Pons (tissue), 1 donor: ENCODE data around the gene NUDT16.
A peak's percentile ranks its signal among the peaks of the same experiment; 100 is the strongest.
"Not testable (repeated sequence)": the region's sequence is repeated elsewhere in the genome, so short reads cannot be mapped to it uniquely, and the experiment has no call there.

ENCODE experiments used
- DNase-seq: peaks from one replicate; pipeline ENCODE4 v3.0.0-alpha.2; 2016; ENCODE audit warnings: low spot score

Gene NUDT16

DNA sequence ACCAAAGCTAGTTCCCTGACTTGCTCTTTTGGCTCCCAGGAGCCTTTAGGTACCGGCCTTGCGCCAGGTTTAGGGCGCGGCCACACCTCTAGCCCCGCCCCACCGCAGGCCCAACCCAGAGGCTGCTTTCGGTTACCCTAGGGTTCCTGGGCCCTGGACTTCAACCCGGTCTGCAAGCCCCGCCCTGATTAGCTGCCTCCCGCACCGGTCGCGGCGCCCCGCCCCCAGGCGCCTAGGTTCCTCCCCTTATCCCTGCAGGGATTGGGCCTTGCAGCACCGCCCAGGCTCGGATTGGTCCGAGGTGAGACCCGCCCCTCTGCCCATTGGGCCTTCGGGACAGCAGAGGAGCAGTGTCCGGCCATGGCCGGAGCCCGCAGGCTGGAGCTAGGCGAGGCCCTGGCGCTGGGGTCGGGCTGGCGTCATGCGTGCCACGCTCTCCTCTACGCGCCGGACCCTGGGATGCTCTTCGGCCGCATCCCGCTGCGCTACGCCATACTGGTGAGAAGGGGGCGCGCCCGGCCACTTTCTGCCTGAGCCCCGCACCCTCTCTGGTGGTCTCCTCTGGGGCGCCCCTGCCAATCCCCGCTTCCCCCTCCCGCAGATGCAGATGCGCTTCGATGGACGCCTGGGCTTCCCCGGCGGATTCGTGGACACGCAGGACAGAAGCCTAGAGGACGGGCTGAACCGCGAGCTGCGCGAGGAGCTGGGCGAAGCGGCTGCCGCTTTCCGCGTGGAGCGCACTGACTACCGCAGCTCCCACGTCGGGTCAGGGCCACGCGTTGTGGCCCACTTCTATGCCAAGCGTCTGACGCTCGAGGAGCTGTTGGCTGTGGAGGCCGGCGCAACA is at the start of gene NUDT16:
NUDT16 (plus strand) TSS at position 330 of the 847 bp plus-strand sequence; CDS start at position 361, 31 bp downstream.
- peak; percentile 99 for DNase-seq

DNA sequence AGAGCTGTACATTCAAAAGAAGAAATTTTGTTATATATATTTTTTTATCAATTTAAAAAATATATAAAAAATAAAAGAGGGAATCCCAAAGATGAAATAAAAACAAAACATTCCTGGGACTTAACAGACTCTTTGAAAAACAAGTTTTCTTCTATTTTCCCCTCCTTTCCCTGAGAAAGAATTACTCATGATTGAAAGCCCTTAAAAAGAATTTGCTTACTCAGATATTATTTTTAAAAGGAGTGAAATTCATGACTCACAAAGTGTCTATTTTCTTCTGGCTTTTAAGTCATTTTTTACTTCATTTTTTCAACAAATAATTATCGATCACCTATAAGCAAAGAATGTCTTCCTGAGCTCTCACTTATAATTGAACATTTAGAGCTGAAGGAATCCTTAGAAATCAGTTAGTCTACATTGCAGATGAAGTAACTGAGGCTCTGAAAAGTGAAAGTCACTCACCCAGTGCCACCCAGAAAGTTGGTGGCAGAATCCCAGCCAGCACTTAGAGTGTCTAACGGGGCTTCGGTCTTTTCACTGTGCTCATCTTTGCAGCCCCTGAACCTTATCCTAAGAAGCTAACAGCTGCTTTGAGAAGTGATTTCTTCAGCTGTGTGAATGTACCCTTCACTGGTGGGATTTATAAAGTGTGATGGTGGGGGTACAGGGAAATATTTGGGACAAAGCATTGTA is 42.5 kb upstream of the NUDT16 start:
- no peak for DNase-seq

DNA sequence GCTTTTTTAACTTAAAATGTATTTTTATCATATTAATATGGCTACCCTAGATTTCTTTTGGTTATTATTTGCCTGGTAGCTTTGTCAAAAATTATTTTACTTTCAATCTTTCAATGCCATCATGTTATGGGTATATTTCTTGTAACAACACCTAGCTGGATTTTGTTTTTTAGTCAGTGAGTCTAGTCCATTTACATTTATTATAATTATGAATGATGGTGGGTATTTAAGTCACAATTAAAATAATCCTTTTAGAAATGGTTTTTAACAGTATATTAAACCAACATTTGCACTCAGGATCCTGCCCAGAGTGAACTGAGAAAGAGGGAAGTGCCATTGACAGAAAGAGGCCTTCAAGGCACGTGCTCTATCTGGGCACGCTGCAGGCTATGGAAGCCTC is 39.8 kb upstream of the NUDT16 start:
- no peak for DNase-seq

- no peak for DNase-seq
Observed at GRCh38 chr3:131348911-131349310, 32.7 kb upstream of the NUDT16 start.

DNA sequence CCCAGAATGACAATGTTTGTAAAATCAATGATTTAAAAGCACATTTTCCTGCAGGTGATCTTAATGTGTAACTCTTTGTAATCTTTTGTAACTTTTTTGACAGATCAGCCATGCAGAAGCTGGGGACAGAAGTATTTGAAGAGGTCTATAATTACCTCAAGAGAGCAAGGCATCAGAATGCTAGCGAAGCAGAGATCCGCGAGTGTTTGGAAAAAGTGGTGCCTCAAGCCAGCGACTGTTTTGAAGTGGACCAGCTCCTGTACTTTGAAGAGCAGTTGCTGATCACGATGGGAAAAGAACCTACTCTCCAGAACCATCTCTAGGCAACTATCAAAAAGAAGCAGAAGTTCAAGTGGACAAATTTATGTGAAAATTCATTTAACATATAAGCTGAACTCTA is 32.1 kb upstream of the NUDT16 start:
- DNase-seq: no peak

- DNase-seq: no peak
Observed at GRCh38 chr3:131349946-131350347, 31.6 kb upstream of the NUDT16 start.

DNA sequence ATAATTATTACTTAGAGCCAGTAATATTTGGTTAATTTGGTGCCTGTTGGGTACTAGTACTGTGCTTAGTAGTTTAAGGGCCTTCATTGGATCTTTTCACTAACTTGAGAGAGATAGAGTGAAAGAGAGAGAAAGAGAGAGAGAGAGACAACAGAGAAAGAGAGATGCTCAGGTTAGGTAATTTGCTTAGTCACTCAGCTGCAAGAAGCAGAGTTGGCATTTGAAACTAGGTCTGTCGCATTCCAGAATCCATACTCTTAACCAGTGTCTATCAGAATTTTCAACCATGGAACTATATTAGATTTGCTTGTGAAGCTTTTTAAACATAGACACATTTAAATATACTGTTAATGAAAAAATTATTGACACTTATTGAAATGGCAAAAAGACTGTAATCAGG is 31.1 kb upstream of the NUDT16 start:
- no peak for DNase-seq

DNA sequence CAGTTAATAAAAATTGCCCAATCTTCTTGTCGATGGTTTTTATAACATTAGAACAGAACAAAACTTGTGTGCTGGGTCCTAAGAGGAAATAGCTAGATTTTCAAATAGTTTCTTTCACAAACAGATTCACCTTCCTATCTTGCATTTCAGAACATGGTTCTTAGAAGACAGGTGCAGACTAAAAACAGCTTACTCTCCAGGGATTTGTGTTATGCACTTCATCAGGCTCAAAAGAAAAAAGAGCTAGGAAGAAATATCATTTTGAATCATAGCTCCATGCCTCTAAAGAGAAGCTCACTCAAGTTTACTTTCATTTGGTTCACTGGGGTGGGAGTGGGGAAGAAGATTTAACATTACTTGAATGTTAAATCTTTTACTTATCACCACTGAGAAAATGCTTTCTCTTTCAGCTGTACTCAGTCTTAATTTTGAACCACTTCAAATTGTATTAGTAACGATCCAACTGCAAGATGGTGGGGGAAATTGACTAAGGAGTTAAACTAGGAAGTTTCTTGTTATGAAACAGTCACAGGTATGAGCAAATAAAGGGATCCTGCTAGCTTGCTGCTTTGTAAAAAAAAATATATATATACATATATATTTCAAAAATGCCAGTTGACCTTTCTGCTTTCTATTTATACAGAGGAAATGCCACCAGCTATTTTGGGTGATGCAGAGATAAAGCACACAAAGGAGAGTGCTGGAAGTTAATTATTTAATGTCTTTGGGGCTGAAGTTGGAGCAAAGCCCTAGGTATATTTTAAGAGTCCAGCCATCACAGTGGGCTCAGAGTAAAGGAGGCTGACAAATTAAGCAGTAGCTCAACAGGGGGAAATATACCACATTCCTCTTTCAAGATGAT is 28.3 kb upstream of the NUDT16 start:
- DNase-seq: no peak

GRCh38 chr3:131353986-131354385 is 27.6 kb upstream of the NUDT16 start:
- DNase-seq: no peak

GRCh38 chr3:131356006-131356595 is 25.5 kb upstream of the NUDT16 start:
- DNase-seq: no peak

DNA sequence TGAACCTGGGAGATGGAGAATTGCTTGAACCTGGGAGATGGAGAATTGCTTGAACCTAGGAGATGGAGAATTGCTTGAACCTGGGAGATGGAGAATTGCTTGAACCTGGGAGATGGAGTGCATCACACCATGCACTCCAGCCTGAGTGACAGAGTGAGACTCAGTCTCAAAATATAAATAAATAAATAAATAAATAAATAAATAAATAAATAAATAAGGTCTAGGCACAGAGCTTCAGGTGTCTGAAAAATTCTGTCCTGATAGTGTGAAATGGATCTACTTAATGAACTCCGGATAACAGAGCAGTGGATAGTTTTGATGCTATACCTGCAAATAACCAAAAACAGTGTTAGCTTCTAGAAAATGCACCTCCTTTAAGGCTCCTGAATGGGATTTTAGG is 24.3 kb upstream of the NUDT16 start:
- no peak for DNase-seq

GRCh38 chr3:131360191-131360755 is 21.3 kb upstream of the NUDT16 start:
- no peak for DNase-seq

GRCh38 chr3:131361066-131361463 is 20.5 kb upstream of the NUDT16 start:
- not testable (repeated sequence) for DNase-seq

GRCh38 chr3:131361464-131362421 is 19.8 kb upstream of the NUDT16 start:
- peak; percentile 38 for DNase-seq

GRCh38 chr3:131363275-131363674 is 18.3 kb upstream of the NUDT16 start:
- no peak for DNase-seq

GRCh38 chr3:131370935-131371687 is 10.5 kb upstream of the NUDT16 start:
- DNase-seq: no peak

DNA sequence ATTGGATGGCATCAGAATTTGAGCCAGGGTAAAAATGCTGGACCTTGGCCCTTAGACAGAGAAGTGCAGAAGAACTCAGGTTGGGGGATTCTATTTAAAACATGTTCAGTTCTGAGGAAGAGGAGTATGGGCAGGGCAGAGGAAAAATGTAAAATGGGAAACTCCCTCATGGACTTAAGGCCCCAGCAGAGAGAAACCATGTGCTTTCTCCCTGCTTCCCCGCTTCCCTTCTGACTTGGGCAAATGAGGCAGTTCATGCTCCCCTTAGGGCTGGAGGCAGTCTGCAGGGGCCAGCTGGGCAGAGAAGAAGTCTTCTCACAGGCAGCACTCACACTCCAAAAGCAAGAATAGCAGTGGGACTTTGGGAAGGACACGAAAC is 9.9 kb upstream of the NUDT16 start:
- DNase-seq: no peak

DNA sequence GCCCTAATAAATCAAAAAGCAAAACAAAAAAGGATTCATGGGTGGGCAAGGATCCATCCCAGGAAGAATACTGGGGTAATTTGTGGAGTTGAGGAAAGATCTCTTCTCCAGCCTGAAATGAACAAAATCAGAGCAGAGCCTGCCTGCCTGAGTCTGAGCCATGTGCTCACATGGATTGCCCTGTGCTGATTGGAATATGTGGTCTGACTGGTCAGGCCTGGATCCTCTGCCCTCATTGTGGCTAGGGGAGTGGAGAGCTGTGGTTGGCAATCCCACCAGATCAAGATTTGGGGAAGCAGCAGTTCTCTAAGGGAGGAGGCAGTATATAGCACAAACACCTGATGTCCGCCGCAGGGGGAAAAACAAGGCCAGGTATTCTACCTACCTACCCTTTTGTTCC is 6.8 kb upstream of the NUDT16 start:
- no peak for DNase-seq

- not testable (repeated sequence) for DNase-seq
Observed at GRCh38 chr3:131380821-131381444, 641 bp upstream of the NUDT16 start.
